Fibroblast of lung (primary cell): ENCODE data around the gene KEAP1. TPM values are rescaled to one million over a fixed set of nuclear protein-coding genes. Genes with fewer than 3 reads are reported as not detected.

Experiments used
- DNase-seq, 2 donors: peaks; one replicate each; pipeline versions ENCODE4 v3.0.0 to v3.0.0-alpha.2; 2010; ENCODE audit warnings: low read depth in 2 of 2
- H2AFZ ChIP-seq: 2 replicates; pipeline ENCODE4 v1.5.1; 2012; ENCODE audit warnings: low read length, control low read depth, inconsistent platforms
- H3K27ac ChIP-seq: 2 replicates; pipeline ENCODE4 v1.5.1; 2011; ENCODE audit warnings: low read length, control low read depth; ENCODE audit not compliant: insufficient read depth
- H3K27me3 ChIP-seq: 2 replicates; pipeline ENCODE4 v1.5.1; 2011; ENCODE audit warnings: mild to moderate bottlenecking, low read length; ENCODE audit not compliant: control insufficient read depth, insufficient read depth
- H3K36me3 ChIP-seq: 2 replicates; pipeline ENCODE4 v1.5.1; 2011; ENCODE audit warnings: low read length; ENCODE audit not compliant: control insufficient read depth, insufficient read depth
- H3K4me1 ChIP-seq: 2 replicates; pipeline ENCODE4 v1.5.1; 2011; ENCODE audit warnings: low read length; ENCODE audit not compliant: control insufficient read depth, insufficient read depth; ENCODE audit errors: extremely low read depth
- H3K4me2 ChIP-seq: 2 replicates; pipeline ENCODE4 v1.5.1; 2011; ENCODE audit warnings: low read length, control low read depth; ENCODE audit not compliant: insufficient read depth; ENCODE audit errors: extremely low read depth
- H3K4me3 ChIP-seq, 4 experiments: fragments of 200-600 bp in 1 of 4; sonication (generic) in 1 of 4; replicated peaks in 1 of 4; 2 replicates each; pipeline ENCODE4 v1.5.1; 2011 to 2016; ENCODE audit warnings: low read length in 4 of 4, low read depth in 3 of 4, mild to moderate bottlenecking in 3 of 4, control low read depth in 2 of 4, inconsistent platforms in 1 of 4, mixed read lengths in 1 of 4; ENCODE audit not compliant: insufficient read depth in 1 of 4; ENCODE audit errors: control extremely low read depth in 1 of 4
- H3K79me2 ChIP-seq: 2 replicates; pipeline ENCODE4 v1.5.1; 2012; ENCODE audit warnings: mild to moderate bottlenecking, low read length, inconsistent platforms; ENCODE audit not compliant: control insufficient read depth, insufficient read depth
- H3K9ac ChIP-seq: 2 replicates; pipeline ENCODE4 v1.5.1; 2011; ENCODE audit warnings: mild to moderate bottlenecking, low read length, control low read depth; ENCODE audit not compliant: insufficient read depth
- H3K9me3 ChIP-seq: 2 replicates; pipeline ENCODE4 v1.5.1; 2012; ENCODE audit warnings: low read depth, low read length; ENCODE audit not compliant: control insufficient read depth, insufficient read depth
- H4K20me1 ChIP-seq: 2 replicates; pipeline ENCODE4 v1.5.1; 2011; ENCODE audit warnings: low read length; ENCODE audit not compliant: control insufficient read depth, insufficient read depth; ENCODE audit errors: extremely low read depth
- CTCF ChIP-seq, 2 donors: IDR thresholded peaks in 1 of 2; conservative IDR thresholded peaks in 1 of 2; 1 replicate in 1 of 2; 2 replicates in 1 of 2; pipeline ENCODE4 v1.5.1; 2011 to 2012; ENCODE audit warnings: low read length in 2 of 2, control low read depth in 1 of 2, inconsistent platforms in 1 of 2, low read depth in 1 of 2, mild to moderate bottlenecking in 1 of 2
- EZH2 ChIP-seq: IDR thresholded peaks from 2 replicates; pipeline ENCODE4 v1.5.1; 2012; ENCODE audit warnings: low read length, control low read depth, mild to moderate bottlenecking; ENCODE audit errors: missing control alignments
- polyA plus RNA-seq, 2 donors: library from polyadenylated mRNA; depleted of rRNA in 1 of 2; stranded (reverse) in 1 of 2; unstranded in 1 of 2; fragments of >200 nt; gene quantifications; 2 replicates each; pipeline ENCODE4 v1.2.1, GENCODE V29; 2011 to 2012; ENCODE audit warnings: missing spikeins in 1 of 2
- total RNA-seq: library from RNA; depleted of rRNA; stranded (reverse); fragments of >200 nt; gene quantifications from 2 replicates; pipeline ENCODE4 v1.2.1, GENCODE V29; 2014

The KEAP1 gene
- total and polyA plus RNA-seq, 2 donors (not counting 1 experiment from before 2014, with no cell fraction given): 36.1 to 103 TPM

DNA sequence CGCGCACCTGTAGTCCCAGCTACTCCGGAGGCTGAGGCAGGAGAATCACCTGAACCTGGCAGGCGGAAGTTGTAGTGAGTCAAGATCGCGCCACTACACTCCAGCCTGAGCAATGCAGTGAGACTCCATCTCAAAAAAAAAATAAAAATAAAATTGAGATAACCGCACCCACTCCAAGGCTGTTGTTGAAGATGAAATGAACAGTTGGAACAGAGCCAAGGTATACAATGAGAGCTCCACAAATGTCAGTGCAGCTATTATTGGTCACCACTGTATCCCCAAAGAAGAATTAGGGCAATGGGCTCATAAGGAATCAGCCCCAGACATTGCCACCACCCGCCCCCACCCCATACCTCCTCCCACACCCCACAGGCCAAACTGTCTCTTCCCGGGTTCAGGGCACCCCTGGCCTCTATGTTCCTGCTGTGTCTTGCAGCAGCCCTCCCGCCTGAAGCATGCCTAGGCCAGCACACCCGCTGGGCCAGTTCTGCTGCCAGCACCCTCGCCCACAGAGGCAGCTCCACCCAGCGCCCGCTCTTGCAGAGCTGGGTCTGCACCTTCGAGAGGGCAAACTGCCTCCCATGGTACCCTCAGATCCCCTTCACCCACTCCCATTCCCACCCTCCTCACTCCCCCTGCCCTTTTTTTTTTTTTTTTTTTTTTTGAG is 17.6 kb upstream of the KEAP1 start:
- peaks cover 4% of the 10 kb centered on the region for H3K4me1 ChIP-seq

GRCh38 chr19:10519421-10519820 is 16.3 kb upstream of the KEAP1 start:
- TF ChIP-seq CTCF (conservative IDR thresholded peaks at IDR 0.05 in 1 of 2, IDR thresholded peaks at IDR 0.05 in 1 of 2; ENCODE audit: low read depth in 1 of 2, low read length in 2 of 2) (no peak), EZH2 (no peak)

More for the DNA sequence above, 17.6 kb upstream of the KEAP1 start:
- no peaks in the 10 kb centered on the region for H3K36me3 ChIP-seq
- H3K9ac ChIP-seq: no peak overlapping the region
- H3K4me2 ChIP-seq: no peak overlapping the region
- no peak for DNase-seq
- H2AFZ ChIP-seq: no peak overlapping the region
- no peak overlapping the region for H3K27ac ChIP-seq
- no peaks in the 10 kb centered on the region for H3K79me2 ChIP-seq
- H3K27me3 ChIP-seq: peaks cover 22% of the 10 kb centered on the region
- H4K20me1 ChIP-seq: no peaks in the 10 kb centered on the region
- TF ChIP-seq CTCF (conservative IDR thresholded peaks at IDR 0.05 in 1 of 2, IDR thresholded peaks at IDR 0.05 in 1 of 2; ENCODE audit: low read depth in 1 of 2, low read length in 2 of 2) (no peak), EZH2 (no peak)
- H3K9me3 ChIP-seq: no peaks in the 10 kb centered on the region
- no peak overlapping the region for H3K4me3 ChIP-seq

DNA sequence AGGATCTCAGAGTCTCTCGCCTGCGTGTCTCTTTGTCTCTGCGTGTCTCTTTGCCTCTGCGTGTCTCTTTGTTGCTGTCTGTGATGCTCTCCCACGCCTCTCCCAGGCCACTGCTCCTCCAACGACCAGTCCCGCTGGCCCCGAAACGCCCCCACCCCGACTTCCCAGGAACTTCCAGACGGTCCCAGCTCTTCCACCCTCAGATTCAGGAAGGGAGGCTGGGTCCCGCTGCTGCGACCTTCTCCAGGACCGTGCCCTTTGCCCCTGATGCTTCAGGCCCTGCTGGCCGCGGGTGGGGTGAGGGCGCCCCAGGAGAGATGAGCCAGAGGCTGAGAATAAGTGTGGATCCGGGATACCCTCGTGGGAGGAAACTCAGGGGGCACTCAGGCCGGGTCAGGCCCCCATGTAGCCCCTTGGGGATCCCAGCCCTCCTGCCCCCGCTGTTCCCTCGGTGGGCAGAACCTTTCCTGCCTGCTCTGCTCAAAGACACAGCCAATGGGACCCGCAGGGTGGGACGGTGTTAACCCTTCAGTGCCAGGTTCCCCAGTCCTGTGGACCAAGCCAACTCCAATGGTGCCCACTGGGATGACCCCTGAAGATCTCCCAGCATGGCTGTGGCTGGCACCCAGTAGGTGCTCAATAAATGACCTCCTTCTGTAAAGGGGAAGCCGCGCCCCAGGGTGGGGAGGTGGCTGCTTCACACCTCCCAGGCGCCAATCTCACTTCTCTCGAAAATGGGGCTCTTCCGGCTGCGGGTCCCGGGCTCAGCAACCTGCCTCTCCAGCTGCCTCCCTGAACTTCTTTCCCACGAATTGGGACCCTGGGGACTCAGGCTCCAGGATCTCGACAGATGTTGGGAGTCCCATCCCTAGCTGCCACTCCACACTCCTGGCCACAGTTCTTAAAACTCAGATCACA is 15.5 kb upstream of the KEAP1 start:
- H3K9me3 ChIP-seq: no peaks in the 10 kb centered on the region
- H3K4me2 ChIP-seq: no peak overlapping the region
- peaks cover 4% of the 10 kb centered on the region for H3K4me1 ChIP-seq
- H3K79me2 ChIP-seq: no peaks in the 10 kb centered on the region
- no peak overlapping the region for H3K27ac ChIP-seq
- no peak for DNase-seq
- no peaks in the 10 kb centered on the region for H4K20me1 ChIP-seq
- no peak overlapping the region for H3K9ac ChIP-seq
- H3K27me3 ChIP-seq: peaks cover 37% of the 10 kb centered on the region
- no peak overlapping the region for H2AFZ ChIP-seq
- TF ChIP-seq CTCF (conservative IDR thresholded peaks at IDR 0.05 in 1 of 2, IDR thresholded peaks at IDR 0.05 in 1 of 2; ENCODE audit: low read depth in 1 of 2, low read length in 2 of 2) (no peak), EZH2 (no peak)
- H3K4me3 ChIP-seq: no peak overlapping the region
- no peaks in the 10 kb centered on the region for H3K36me3 ChIP-seq

More at GRCh38 chr19:10519421-10519820, 16.3 kb upstream of the KEAP1 start:
- Histone ChIP-seq H4K20me1 (no peaks in the 10 kb centered on the region), H3K4me2 (no peak overlapping the region), H3K4me3 (no peak overlapping the region), H3K27ac (no peak overlapping the region), H3K4me1 (peaks cover 4% of the 10 kb centered on the region), H3K9me3 (no peaks in the 10 kb centered on the region), H3K27me3 (peaks cover 30% of the 10 kb centered on the region), H3K9ac (no peak overlapping the region), H3K79me2 (no peaks in the 10 kb centered on the region), H3K36me3 (no peaks in the 10 kb centered on the region), H2AFZ (no peak overlapping the region)
- DNase-seq: no peak
